GM12801 (cell line): ENCODE measurements around the gene STUM.

ENCODE experiments used
- CTCF ChIP-seq: IDR thresholded peaks from one replicate; pipeline ENCODE4 v1.5.1; 2011; ENCODE audit warnings: control low read depth; ENCODE audit not compliant: insufficient read length; ENCODE audit errors: extremely low read depth

STUM gene

GRCh38 chr1:226553924-226554282, 5.3 kb downstream of the STUM start:
- no peak for TF ChIP-seq CTCF

GRCh38 chr1:226555092-226555491, 6.5 kb downstream of the STUM start:
- no peak for TF ChIP-seq CTCF

- no peak for TF ChIP-seq CTCF
Observed at GRCh38 chr1:226557424-226557823, 8.9 kb downstream of the STUM start.

GRCh38 chr1:226558036-226558650, 9.6 kb downstream of the STUM start:
- no peak for TF ChIP-seq CTCF

- no peak for TF ChIP-seq CTCF
Observed at GRCh38 chr1:226560243-226560642, 11.7 kb downstream of the STUM start.

- no peak for TF ChIP-seq CTCF
Observed at GRCh38 chr1:226562989-226563388, 14.4 kb downstream of the STUM start.

- TF ChIP-seq CTCF = no peak
Observed at GRCh38 chr1:226563666-226564065, 15.1 kb downstream of the STUM start.
